ENCODE results near the gene KCNIP1. TPM values are rescaled to one million over a fixed set of nuclear protein-coding genes. Genes with fewer than 3 reads are reported as not detected.

KCNIP1 gene
- polyA plus RNA-seq, 1 donor (not counting 4 experiments of a cell fraction or from before 2014, with no cell fraction given): not detected

DNA sequence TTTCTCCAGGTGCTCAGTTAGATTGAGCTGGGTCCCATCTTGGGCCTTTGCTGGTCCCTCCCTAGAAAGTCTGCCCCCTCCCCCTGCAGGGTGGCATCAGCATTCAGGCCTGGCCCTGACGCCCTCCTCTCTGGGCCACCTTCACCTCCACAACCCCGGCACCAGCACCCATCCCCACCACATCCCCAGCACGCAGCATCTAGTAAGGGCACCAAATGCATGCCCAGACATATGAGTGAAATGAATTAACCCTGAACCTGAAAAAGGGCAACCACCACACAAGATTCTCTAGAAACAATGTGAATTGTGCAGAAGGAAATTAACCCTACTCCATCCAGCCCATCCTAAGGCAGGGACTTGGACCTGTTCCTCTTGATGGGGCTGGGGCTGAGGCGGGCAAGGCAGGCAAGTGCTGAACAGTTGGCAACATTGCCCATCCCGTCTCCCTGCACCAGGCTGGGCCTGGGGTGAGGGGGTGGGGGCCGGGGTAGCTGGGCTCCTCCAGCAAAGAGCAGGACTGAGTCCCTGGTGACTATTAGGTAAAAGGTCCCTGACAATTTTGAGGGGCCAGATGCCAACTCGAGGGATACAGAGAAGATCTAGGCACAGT lies 125.9 kb downstream of the KCNIP1 start:
- peaks cover 8% of the 10 kb centered on the region for H3K4me1 ChIP-seq (ENCODE audit: control insufficient read depth, extremely low read depth, insufficient read depth, low read length)
- no peaks in the 10 kb centered on the region for H4K20me1 ChIP-seq (ENCODE audit: control insufficient read depth, extremely low read depth, insufficient read depth, low read length)
- dilution Hi-C loops (cut with MboI; ENCODE audit: extremely low pct_ligation_motif_present, low sequenced_read_pairs): no loop called here
- no peak for TF ChIP-seq EZH2 (IDR thresholded peaks at IDR 0.05; ENCODE audit: low read length)
- TF ChIP-seq, protein P1, sequence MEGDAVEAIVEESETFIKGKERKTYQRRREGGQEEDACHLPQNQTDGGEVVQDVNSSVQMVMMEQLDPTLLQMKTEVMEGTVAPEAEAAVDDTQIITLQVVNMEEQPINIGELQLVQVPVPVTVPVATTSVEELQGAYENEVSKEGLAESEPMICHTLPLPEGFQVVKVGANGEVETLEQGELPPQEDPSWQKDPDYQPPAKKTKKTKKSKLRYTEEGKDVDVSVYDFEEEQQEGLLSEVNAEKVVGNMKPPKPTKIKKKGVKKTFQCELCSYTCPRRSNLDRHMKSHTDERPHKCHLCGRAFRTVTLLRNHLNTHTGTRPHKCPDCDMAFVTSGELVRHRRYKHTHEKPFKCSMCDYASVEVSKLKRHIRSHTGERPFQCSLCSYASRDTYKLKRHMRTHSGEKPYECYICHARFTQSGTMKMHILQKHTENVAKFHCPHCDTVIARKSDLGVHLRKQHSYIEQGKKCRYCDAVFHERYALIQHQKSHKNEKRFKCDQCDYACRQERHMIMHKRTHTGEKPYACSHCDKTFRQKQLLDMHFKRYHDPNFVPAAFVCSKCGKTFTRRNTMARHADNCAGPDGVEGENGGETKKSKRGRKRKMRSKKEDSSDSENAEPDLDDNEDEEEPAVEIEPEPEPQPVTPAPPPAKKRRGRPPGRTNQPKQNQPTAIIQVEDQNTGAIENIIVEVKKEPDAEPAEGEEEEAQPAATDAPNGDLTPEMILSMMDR (optimal IDR thresholded peaks at IDR 0.05 in 1 of 3, IDR thresholded peaks at IDR 0.05 in 1 of 3, conservative IDR thresholded peaks at IDR 0.05 in 1 of 3; ENCODE audit: extremely low read depth in 1 of 3, insufficient read depth in 2 of 3, low read length in 3 of 3): no peak
- H3K36me3 ChIP-seq (ENCODE audit: control insufficient read depth in 2 of 2, extremely low read depth in 1 of 2, insufficient read depth in 2 of 2, low read length in 2 of 2): no peaks in the 10 kb centered on the region
- no peak overlapping the region for H3K27ac ChIP-seq (ENCODE audit: control insufficient read depth, insufficient read depth, low read length)
- no peaks in the 10 kb centered on the region for H3K9me1 ChIP-seq (ENCODE audit: control insufficient read depth, extremely low read depth, insufficient read depth, low read length)
- DNase-seq (ENCODE audit: low read depth, low spot score): no peak
- peaks cover 9% of the 10 kb centered on the region for H3K27me3 ChIP-seq (ENCODE audit: control insufficient read depth, extremely low read depth, insufficient read depth, low read length)
- no peak overlapping the region for H3K9ac ChIP-seq (ENCODE audit: control insufficient read depth, extremely low read depth, insufficient read depth, low read length)
- FAIRE-seq: no peak
- no peak overlapping the region for H3K4me3 ChIP-seq (ENCODE audit: control insufficient read depth in 2 of 3, extremely low read depth in 1 of 3, insufficient read depth in 2 of 3, low read depth in 1 of 3, low read length in 3 of 3)
- H3K9me3 ChIP-seq (ENCODE audit: control insufficient read depth, low read depth, low read length): no peaks in the 10 kb centered on the region
- no peak overlapping the region for H3K4me2 ChIP-seq (ENCODE audit: control insufficient read depth, extremely low read depth, insufficient read depth, low read depth, low read length)
- H2AFZ ChIP-seq (ENCODE audit: control insufficient read depth, low read length): no peak overlapping the region
- H3K79me2 ChIP-seq (ENCODE audit: control insufficient read depth, insufficient read depth, low read length): no peaks in the 10 kb centered on the region

DNA sequence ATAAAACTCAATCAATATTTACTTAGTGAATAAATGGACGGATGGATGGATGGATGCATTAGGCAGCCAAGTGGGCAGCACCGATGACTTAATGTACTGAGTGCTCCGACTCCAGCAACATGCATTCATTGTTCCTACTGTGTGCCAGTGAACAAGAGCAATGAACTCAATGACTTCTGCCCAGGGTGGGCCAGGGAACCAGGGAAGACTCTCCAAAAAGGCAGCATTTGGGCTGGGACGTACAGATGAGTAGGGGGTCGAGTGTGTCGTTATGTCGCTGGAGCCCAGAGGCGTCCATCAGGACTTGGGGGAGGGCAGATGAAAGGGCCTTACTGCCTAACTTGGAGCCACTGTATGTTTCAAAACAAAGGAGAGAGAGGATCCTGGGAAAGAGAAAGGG lies 126.4 kb downstream of the KCNIP1 start:
- Histone ChIP-seq H3K27me3 (ENCODE audit: control insufficient read depth, extremely low read depth, insufficient read depth, low read length) (peaks cover 9% of the 10 kb centered on the region), H3K36me3 (ENCODE audit: control insufficient read depth in 2 of 2, extremely low read depth in 1 of 2, insufficient read depth in 2 of 2, low read length in 2 of 2) (no peaks in the 10 kb centered on the region), H3K4me2 (ENCODE audit: control insufficient read depth, extremely low read depth, insufficient read depth, low read depth, low read length) (no peak overlapping the region), H3K9ac (ENCODE audit: control insufficient read depth, extremely low read depth, insufficient read depth, low read length) (no peak overlapping the region), H3K4me3 (ENCODE audit: control insufficient read depth in 2 of 3, extremely low read depth in 1 of 3, insufficient read depth in 2 of 3, low read depth in 1 of 3, low read length in 3 of 3) (no peak overlapping the region), H3K4me1 (ENCODE audit: control insufficient read depth, extremely low read depth, insufficient read depth, low read length) (peaks cover 8% of the 10 kb centered on the region), H4K20me1 (ENCODE audit: control insufficient read depth, extremely low read depth, insufficient read depth, low read length) (no peaks in the 10 kb centered on the region), H3K27ac (ENCODE audit: control insufficient read depth, insufficient read depth, low read length) (no peak overlapping the region), H3K79me2 (ENCODE audit: control insufficient read depth, insufficient read depth, low read length) (no peaks in the 10 kb centered on the region), H3K9me1 (ENCODE audit: control insufficient read depth, extremely low read depth, insufficient read depth, low read length) (no peaks in the 10 kb centered on the region), H2AFZ (ENCODE audit: control insufficient read depth, low read length) (no peak overlapping the region), H3K9me3 (ENCODE audit: control insufficient read depth, low read depth, low read length) (no peaks in the 10 kb centered on the region)
- DNase-seq (ENCODE audit: low read depth, low spot score): no peak
- dilution Hi-C loops (cut with MboI; ENCODE audit: extremely low pct_ligation_motif_present, low sequenced_read_pairs): no loop called here
- FAIRE-seq: no peak
- no peak for TF ChIP-seq EZH2 (IDR thresholded peaks at IDR 0.05; ENCODE audit: low read length)
- TF ChIP-seq, protein P1 (optimal IDR thresholded peaks at IDR 0.05 in 1 of 3, IDR thresholded peaks at IDR 0.05 in 1 of 3, conservative IDR thresholded peaks at IDR 0.05 in 1 of 3; ENCODE audit: extremely low read depth in 1 of 3, insufficient read depth in 2 of 3, low read length in 3 of 3): no peak

All from keratinocyte (primary cell).